ENCODE data around the gene WIPF2.
"Not testable (repeated sequence)": the region's sequence is repeated elsewhere in the genome, so short reads cannot be mapped to it uniquely, and the experiment has no call there.

DNA sequence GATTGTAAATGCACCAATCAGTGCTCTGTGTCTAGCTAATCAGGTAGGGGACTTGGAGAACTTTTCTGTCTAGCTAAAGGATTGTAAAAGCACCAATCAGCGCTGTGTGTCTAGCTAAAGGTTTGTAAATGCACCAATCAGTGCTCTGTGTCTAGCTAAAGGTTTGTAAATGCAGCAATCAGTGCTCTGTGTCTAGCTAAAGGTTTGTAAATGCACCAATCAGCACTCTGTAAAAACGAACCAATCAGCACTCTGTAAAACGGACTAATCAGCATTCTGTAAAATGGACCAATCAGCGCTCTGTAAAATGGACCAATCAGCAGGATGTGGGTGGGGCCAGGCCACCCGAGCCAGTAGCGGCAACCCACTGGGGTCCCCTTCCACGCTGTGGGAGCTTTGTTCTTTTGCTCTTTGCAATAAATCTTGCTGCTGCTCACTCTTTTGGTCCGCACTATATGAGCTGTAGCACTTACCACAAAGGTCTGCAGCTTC is 21.1 kb upstream of the WIPF2 start:
- not testable (repeated sequence) for TF ChIP-seq POLR2A (IDR thresholded peaks at IDR 0.05)
- TF ChIP-seq, protein P1, sequence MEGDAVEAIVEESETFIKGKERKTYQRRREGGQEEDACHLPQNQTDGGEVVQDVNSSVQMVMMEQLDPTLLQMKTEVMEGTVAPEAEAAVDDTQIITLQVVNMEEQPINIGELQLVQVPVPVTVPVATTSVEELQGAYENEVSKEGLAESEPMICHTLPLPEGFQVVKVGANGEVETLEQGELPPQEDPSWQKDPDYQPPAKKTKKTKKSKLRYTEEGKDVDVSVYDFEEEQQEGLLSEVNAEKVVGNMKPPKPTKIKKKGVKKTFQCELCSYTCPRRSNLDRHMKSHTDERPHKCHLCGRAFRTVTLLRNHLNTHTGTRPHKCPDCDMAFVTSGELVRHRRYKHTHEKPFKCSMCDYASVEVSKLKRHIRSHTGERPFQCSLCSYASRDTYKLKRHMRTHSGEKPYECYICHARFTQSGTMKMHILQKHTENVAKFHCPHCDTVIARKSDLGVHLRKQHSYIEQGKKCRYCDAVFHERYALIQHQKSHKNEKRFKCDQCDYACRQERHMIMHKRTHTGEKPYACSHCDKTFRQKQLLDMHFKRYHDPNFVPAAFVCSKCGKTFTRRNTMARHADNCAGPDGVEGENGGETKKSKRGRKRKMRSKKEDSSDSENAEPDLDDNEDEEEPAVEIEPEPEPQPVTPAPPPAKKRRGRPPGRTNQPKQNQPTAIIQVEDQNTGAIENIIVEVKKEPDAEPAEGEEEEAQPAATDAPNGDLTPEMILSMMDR (IDR thresholded peaks at IDR 0.05), result not testable (repeated sequence)
